Neural progenitor cell (in vitro differentiated cells): ENCODE results near the gene TMEM243. TPM values are rescaled to one million over a fixed set of nuclear protein-coding genes. Genes with fewer than 3 reads are reported as not detected.

ENCODE experiments used
- DNase-seq: peaks from one replicate; pipeline ENCODE4 v3.0.0-alpha.2; 2016; ENCODE audit warnings: low spot score
- H2AFZ ChIP-seq: fragments of 200-600 bp; sonication (generic); replicated peaks from 2 replicates; pipeline ENCODE4 v1.6.1; 2016; ENCODE audit warnings: antibody characterized with exemption
- H3F3A ChIP-seq: fragments of 200-600 bp; sonication (generic); 2 replicates; pipeline ENCODE4 v1.6.1; 2016; ENCODE audit warnings: antibody characterized with exemption, low read depth
- H3K27ac ChIP-seq: fragments of 200-600 bp; sonication (generic); 2 replicates; pipeline ENCODE4 v1.5.1; 2016; ENCODE audit warnings: mild to moderate bottlenecking
- H3K27me3 ChIP-seq: fragments of 200-600 bp; sonication (generic); 2 replicates; pipeline ENCODE4 v1.6.1; 2016; ENCODE audit warnings: mild to moderate bottlenecking, moderate library complexity
- H3K36me3 ChIP-seq: fragments of 200-600 bp; sonication (generic); 2 replicates; pipeline ENCODE4 v1.5.1; 2016
- H3K4me1 ChIP-seq: fragments of 200-600 bp; sonication (generic); 2 replicates; pipeline ENCODE4 v1.6.1; 2016; ENCODE audit warnings: mixed run types
- H3K4me2 ChIP-seq: fragments of 200-600 bp; sonication (generic); 2 replicates; pipeline ENCODE4 v1.6.1; 2016
- H3K4me3 ChIP-seq: fragments of 200-600 bp; sonication (generic); 2 replicates; pipeline ENCODE4 v1.5.1; 2016
- H3K79me2 ChIP-seq: fragments of 200-600 bp; sonication (generic); 2 replicates; pipeline ENCODE4 v1.6.1; 2016; ENCODE audit warnings: low read depth
- H3K9ac ChIP-seq: fragments of 200-600 bp; sonication (generic); 2 replicates; pipeline ENCODE4 v1.6.1; 2016
- H3K9me3 ChIP-seq: fragments of 200-600 bp; sonication (generic); 2 replicates; pipeline ENCODE4 v1.5.1; 2016; ENCODE audit warnings: low read depth
- H4K20me1 ChIP-seq: fragments of 200-600 bp; sonication (generic); 2 replicates; pipeline ENCODE4 v1.6.1; 2016; ENCODE audit warnings: low read depth
- H3K27ac Mint-ChIP-seq: 3 replicates; pipeline ENCODE4 v1.8.0; 2021; ENCODE audit warnings: mixed read lengths
- H3K27me3 Mint-ChIP-seq: 2 replicates; pipeline ENCODE4 v1.8.0; 2022; ENCODE audit warnings: low read depth, mild to moderate bottlenecking, inconsistent platforms, moderate library complexity, mixed read lengths; ENCODE audit not compliant: insufficient read depth
- H3K36me3 Mint-ChIP-seq: 3 replicates; pipeline ENCODE4 v1.8.0; 2021; ENCODE audit warnings: mixed read lengths
- H3K4me1 Mint-ChIP-seq: 3 replicates; pipeline ENCODE4 v1.8.0; 2021; ENCODE audit warnings: mixed read lengths
- H3K4me3 Mint-ChIP-seq: 3 replicates; pipeline ENCODE4 v1.8.0; 2021; ENCODE audit warnings: mild to moderate bottlenecking, moderate library complexity, mixed read lengths
- H3K9me3 Mint-ChIP-seq: 3 replicates; pipeline ENCODE4 v1.8.0; 2020; ENCODE audit warnings: mixed read lengths
- EZH2 ChIP-seq: fragments of 200-600 bp; sonication (generic); IDR thresholded peaks from 2 replicates; pipeline ENCODE4 v1.6.1; 2017; ENCODE audit warnings: antibody characterized with exemption, mild to moderate bottlenecking, moderate library complexity
- EZH2phosphoT487 ChIP-seq: fragments of 200-600 bp; sonication (generic); IDR thresholded peaks from 2 replicates; pipeline ENCODE4 v1.6.1; 2017; ENCODE audit warnings: antibody characterized with exemption
- total RNA-seq: library from RNA; depleted of rRNA; stranded (reverse); fragments of >200 nt; gene quantifications from 2 replicates; pipeline ENCODE4 v1.2.3, GENCODE V29; 2015; ENCODE audit warnings: low replicate concordance
- TF ChIP-seq, protein P1 (sequence below): fragments of 200-600 bp; sonication (generic); IDR thresholded peaks from 2 replicates; pipeline ENCODE4 v1.5.1; 2017; ENCODE audit warnings: antibody characterized with exemption, mild to moderate bottlenecking

Gene TMEM243
- total RNA-seq, 1 donor from 2014 or later: 30.6 TPM

- H4K20me1 ChIP-seq: peaks cover 12% of the 10 kb centered on the region
- H3K79me2 ChIP-seq: peaks cover 14% of the 10 kb centered on the region
- Mint-ChIP-seq H3K4me1 (peaks cover 25% of the 10 kb centered on the region), H3K27ac (no peak overlapping the region), H3K36me3 (peaks cover 7% of the 10 kb centered on the region), H3K4me3 (peak overlapping the region; percentile 96), H3K9me3 (no peaks in the 10 kb centered on the region), H3K27me3 (peaks cover 2% of the 10 kb centered on the region)
- peak overlapping the region; percentile 89 for H3K4me3 ChIP-seq
- peak overlapping the region; percentile 88 for H3K4me2 ChIP-seq
- peak; percentile 61 for DNase-seq
- no peaks in the 10 kb centered on the region for H3F3A ChIP-seq
- peaks cover 38% of the 10 kb centered on the region for H3K27me3 ChIP-seq
- TF ChIP-seq EZH2 (no peak), EZH2phosphoT487 (no peak)
- TF ChIP-seq, protein P1, sequence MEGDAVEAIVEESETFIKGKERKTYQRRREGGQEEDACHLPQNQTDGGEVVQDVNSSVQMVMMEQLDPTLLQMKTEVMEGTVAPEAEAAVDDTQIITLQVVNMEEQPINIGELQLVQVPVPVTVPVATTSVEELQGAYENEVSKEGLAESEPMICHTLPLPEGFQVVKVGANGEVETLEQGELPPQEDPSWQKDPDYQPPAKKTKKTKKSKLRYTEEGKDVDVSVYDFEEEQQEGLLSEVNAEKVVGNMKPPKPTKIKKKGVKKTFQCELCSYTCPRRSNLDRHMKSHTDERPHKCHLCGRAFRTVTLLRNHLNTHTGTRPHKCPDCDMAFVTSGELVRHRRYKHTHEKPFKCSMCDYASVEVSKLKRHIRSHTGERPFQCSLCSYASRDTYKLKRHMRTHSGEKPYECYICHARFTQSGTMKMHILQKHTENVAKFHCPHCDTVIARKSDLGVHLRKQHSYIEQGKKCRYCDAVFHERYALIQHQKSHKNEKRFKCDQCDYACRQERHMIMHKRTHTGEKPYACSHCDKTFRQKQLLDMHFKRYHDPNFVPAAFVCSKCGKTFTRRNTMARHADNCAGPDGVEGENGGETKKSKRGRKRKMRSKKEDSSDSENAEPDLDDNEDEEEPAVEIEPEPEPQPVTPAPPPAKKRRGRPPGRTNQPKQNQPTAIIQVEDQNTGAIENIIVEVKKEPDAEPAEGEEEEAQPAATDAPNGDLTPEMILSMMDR: no peak
- H3K9me3 ChIP-seq: no peaks in the 10 kb centered on the region
- H3K36me3 ChIP-seq: no peaks in the 10 kb centered on the region
- no peak overlapping the region for H3K27ac ChIP-seq
- no peaks in the 10 kb centered on the region for H3K4me1 ChIP-seq
- no peak overlapping the region for H3K9ac ChIP-seq
- peak overlapping the region; percentile 99 for H2AFZ ChIP-seq
Observed at GRCh38 chr7:87218796-87219544, 562 bp downstream of the TMEM243 start.

- Histone ChIP-seq H3K79me2 (peaks cover 14% of the 10 kb centered on the region), H3K9ac (no peak overlapping the region), H3K27ac (no peak overlapping the region), H3K4me2 (peak overlapping the region; percentile 88), H3K9me3 (no peaks in the 10 kb centered on the region), H3F3A (no peaks in the 10 kb centered on the region), H3K36me3 (no peaks in the 10 kb centered on the region), H3K4me1 (no peaks in the 10 kb centered on the region), H3K27me3 (peaks cover 29% of the 10 kb centered on the region), H4K20me1 (peaks cover 12% of the 10 kb centered on the region), H2AFZ (no peak overlapping the region), H3K4me3 (no peak overlapping the region)
- Mint-ChIP-seq H3K4me1 (peaks cover 25% of the 10 kb centered on the region), H3K27ac (no peak overlapping the region), H3K4me3 (peak overlapping the region; percentile 96), H3K36me3 (peaks cover 7% of the 10 kb centered on the region), H3K27me3 (peaks cover 2% of the 10 kb centered on the region), H3K9me3 (no peaks in the 10 kb centered on the region)
- DNase-seq: no peak
- TF ChIP-seq EZH2: no peak
- no peak for TF ChIP-seq EZH2phosphoT487
- TF ChIP-seq, protein P1: no peak
Observed at GRCh38 chr7:87217983-87218653, 1.4 kb downstream of the TMEM243 start.

DNA sequence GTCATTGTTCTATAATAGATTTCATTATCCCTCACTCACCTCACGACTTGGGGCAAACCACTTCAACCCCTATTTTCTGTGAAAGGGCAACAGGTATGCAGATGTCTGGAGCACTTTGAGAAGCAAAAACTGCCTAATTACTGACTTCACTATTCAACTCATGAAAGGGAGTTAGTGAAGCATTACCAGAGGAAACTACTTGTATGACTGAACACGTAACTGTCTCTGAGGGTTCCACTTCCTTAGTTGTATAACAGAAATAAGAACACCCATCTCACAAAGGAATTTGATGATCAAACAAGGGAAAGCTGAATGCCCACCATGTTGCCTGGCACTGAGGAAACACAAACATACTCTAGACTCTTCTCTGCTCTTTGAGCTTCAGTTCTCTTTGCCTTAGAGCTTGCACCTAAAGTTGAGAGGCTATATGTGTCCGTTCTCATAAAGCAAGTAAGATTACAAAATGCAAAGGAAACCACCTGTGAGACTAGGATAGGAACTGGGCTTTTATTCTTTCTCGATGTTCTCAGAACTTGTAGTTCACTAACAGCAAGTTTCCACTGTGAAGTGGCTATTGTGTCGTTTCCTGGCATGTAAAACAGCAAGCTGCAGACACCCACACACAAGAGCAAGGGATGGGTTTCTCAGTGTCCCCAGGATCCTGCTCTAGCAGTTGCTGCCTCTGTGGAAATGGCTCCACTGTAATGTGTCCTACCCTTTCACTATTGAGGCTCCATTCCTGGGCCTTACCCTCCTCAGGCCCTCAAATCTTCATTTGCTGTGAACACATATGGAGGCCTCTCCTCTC lies 2.6 kb downstream of the TMEM243 start:
- TF ChIP-seq, protein P1: no peak
- TF ChIP-seq EZH2phosphoT487: no peak
- no peak for TF ChIP-seq EZH2
- Mint-ChIP-seq H3K27me3 (peaks cover 3% of the 10 kb centered on the region), H3K27ac (no peak overlapping the region), H3K36me3 (peaks cover 11% of the 10 kb centered on the region), H3K9me3 (no peaks in the 10 kb centered on the region), H3K4me1 (peaks cover 25% of the 10 kb centered on the region), H3K4me3 (no peak overlapping the region)
- no peak overlapping the region for H3K4me2 ChIP-seq
- H3K79me2 ChIP-seq: peaks cover 18% of the 10 kb centered on the region
- H3K27ac ChIP-seq: no peak overlapping the region
- no peaks in the 10 kb centered on the region for H3K9me3 ChIP-seq
- no peak overlapping the region for H3K4me3 ChIP-seq
- H3K36me3 ChIP-seq: no peaks in the 10 kb centered on the region
- peaks cover 17% of the 10 kb centered on the region for H3K27me3 ChIP-seq
- H3F3A ChIP-seq: no peaks in the 10 kb centered on the region
- H3K9ac ChIP-seq: no peak overlapping the region
- H2AFZ ChIP-seq: no peak overlapping the region
- H3K4me1 ChIP-seq: no peaks in the 10 kb centered on the region
- no peak for DNase-seq
- peaks cover 12% of the 10 kb centered on the region for H4K20me1 ChIP-seq
